CD4-positive, CD25-positive, alpha-beta regulatory T cell (primary cell): ENCODE results near the gene POU4F1. TPM values are rescaled to one million over a fixed set of nuclear protein-coding genes. Genes with fewer than 3 reads are reported as not detected.

Experiments
- ATAC-seq, 2 donors: fragments of 150-1000 bp; cut with Tn5 transposase; one replicate each; pipeline ENCODE4 v1.10.0; 2021; ENCODE audit warnings: low read depth in 2 of 2, moderate number of reproducible peaks in 2 of 2, moderate library complexity in 1 of 2
- DNase-seq, 3 donors: peaks; one replicate each; pipeline versions ENCODE4 v3.0.0 to v3.0.0-alpha.2; 2012 to 2022; ENCODE audit warnings: mixed read lengths in 1 of 3
- H3K27ac ChIP-seq: one replicate; pipeline ENCODE4 v1.7.0; 2013; ENCODE audit warnings: mild to moderate bottlenecking, low read length; ENCODE audit not compliant: insufficient read depth, poor library complexity, severe bottlenecking
- H3K27me3 ChIP-seq: one replicate; pipeline ENCODE4 v1.7.0; 2013; ENCODE audit warnings: low read length; ENCODE audit not compliant: control insufficient read depth, insufficient read depth
- H3K36me3 ChIP-seq: one replicate; pipeline ENCODE4 v1.7.0; 2013; ENCODE audit warnings: mild to moderate bottlenecking, low read length, moderate library complexity; ENCODE audit not compliant: control insufficient read depth, insufficient read depth
- H3K4me1 ChIP-seq: 2 replicates; pipeline ENCODE4 v1.7.0; 2013; ENCODE audit warnings: mild to moderate bottlenecking, low read length; ENCODE audit not compliant: insufficient read depth, control insufficient read depth, poor library complexity, severe bottlenecking
- H3K4me3 ChIP-seq: one replicate; pipeline ENCODE4 v1.7.0; 2013; ENCODE audit warnings: low read depth, mild to moderate bottlenecking, low read length, moderate library complexity
- H3K9me3 ChIP-seq, 2 experiments: 1 replicate in 1 of 2; 2 replicates in 1 of 2; pipeline ENCODE4 v1.7.0; 2013; ENCODE audit warnings: low read length in 2 of 2, mild to moderate bottlenecking in 1 of 2, moderate library complexity in 1 of 2; ENCODE audit not compliant: control insufficient read depth in 2 of 2
- H3K27ac Mint-ChIP-seq, 3 donors: one replicate each; pipeline ENCODE4 v1.8.0; 2020 to 2022; ENCODE audit warnings: mild to moderate bottlenecking in 3 of 3, mixed read lengths in 3 of 3, moderate library complexity in 2 of 3
- H3K27me3 Mint-ChIP-seq: one replicate; pipeline ENCODE4 v1.8.0; 2022; ENCODE audit warnings: mild to moderate bottlenecking, mixed read lengths
- H3K36me3 Mint-ChIP-seq: one replicate; pipeline ENCODE4 v1.8.0; 2020; ENCODE audit warnings: mixed read lengths
- H3K4me1 Mint-ChIP-seq, 4 donors: one replicate each; pipeline ENCODE4 v1.8.0; 2020 to 2022; ENCODE audit warnings: mixed read lengths in 4 of 4, mild to moderate bottlenecking in 1 of 4
- H3K4me3 Mint-ChIP-seq, 4 donors: one replicate each; pipeline ENCODE4 v1.8.0; 2020 to 2022; ENCODE audit warnings: mild to moderate bottlenecking in 4 of 4, mixed read lengths in 4 of 4, moderate library complexity in 3 of 4
- H3K9me3 Mint-ChIP-seq, 7 donors: one replicate each; pipeline ENCODE4 v1.8.0; 2020 to 2022; ENCODE audit warnings: mixed read lengths in 7 of 7, mild to moderate bottlenecking in 3 of 7, moderate library complexity in 2 of 7
- polyA plus RNA-seq, 4 donors: library from polyadenylated mRNA; unstranded; fragments of 300-500 nt; fragmentation: Illumina TruSeq; gene quantifications; one replicate each; pipeline ENCODE4 v1.2.3, GENCODE V29; 2021
- total RNA-seq: library from RNA; stranded (reverse); gene quantifications from one replicate; pipeline ENCODE4 v1.2.3, GENCODE V29; 2022

POU4F1 gene
- total and polyA plus RNA-seq, 5 donors from 2014 or later = 0.22 TPM; not detected in 4

- peaks cover 34% of the 10 kb centered on the region for H3K27me3 ChIP-seq
- Mint-ChIP-seq H3K4me1 (peaks cover 14 to 41% (median 23%) of the 10 kb centered on the region in 4 donors), H3K9me3 (peaks cover 0 to 4% (median 0%) of the 10 kb centered on the region in 7 donors), H3K27ac (no peak overlapping the region), H3K36me3 (peaks cover 14% of the 10 kb centered on the region), H3K4me3 (peak overlapping the region in 3 of 4 donors; percentile 2 to 51 (median 47)), H3K27me3 (peaks cover 70% of the 10 kb centered on the region)
- peaks cover 29% of the 10 kb centered on the region for H3K4me1 ChIP-seq
- ATAC-seq = no peak
- no peaks in the 10 kb centered on the region for H3K9me3 ChIP-seq
- H3K27ac ChIP-seq = no peak overlapping the region
- no peak overlapping the region for H3K4me3 ChIP-seq
- no peak for DNase-seq
- peaks cover 4% of the 10 kb centered on the region for H3K36me3 ChIP-seq
These were observed 7.1 kb upstream of the POU4F1 start for GRCh38 chr13:78610381-78610883.

- H3K4me1 Mint-ChIP-seq = peaks cover 14 to 45% (median 26%) of the 10 kb centered on the region in 4 donors
- H3K4me3 ChIP-seq = no peak overlapping the region
- H3K9me3 ChIP-seq = no peaks in the 10 kb centered on the region
These were observed 6.3 kb upstream of the POU4F1 start for GRCh38 chr13:78609464-78610205.

GRCh38 chr13:78608688-78609463 lies 5.5 kb upstream of the POU4F1 start:
- Mint-ChIP-seq H3K4me3 (peak overlapping the region; percentile 64 to 92 (median 76)), H3K36me3 (no peaks in the 10 kb centered on the region), H3K9me3 (peaks cover 0 to 4% (median under 1%) of the 10 kb centered on the region in 7 donors), H3K27ac (peak overlapping the region in 1 of 3 donors; percentile 32), H3K4me1 (peaks cover 16 to 52% (median 34%) of the 10 kb centered on the region in 4 donors), H3K27me3 (peaks cover 86% of the 10 kb centered on the region)
- no peak overlapping the region for H3K27ac ChIP-seq
- no peaks in the 10 kb centered on the region for H3K9me3 ChIP-seq
- H3K27me3 ChIP-seq = peaks cover 48% of the 10 kb centered on the region
- H3K36me3 ChIP-seq = no peaks in the 10 kb centered on the region
- DNase-seq (no peak), ATAC-seq (no peak)
- peaks cover 33% of the 10 kb centered on the region for H3K4me1 ChIP-seq
- H3K4me3 ChIP-seq = peak overlapping the region; percentile 66

More at GRCh38 chr13:78609464-78610205, 6.3 kb upstream of the POU4F1 start:
- no peak for DNase-seq
- peaks cover 6% of the 10 kb centered on the region for H3K36me3 Mint-ChIP-seq
- peak in 1 of 2 donors; percentile 23 for ATAC-seq
- peak overlapping the region; percentile 64 to 92 (median 76) for H3K4me3 Mint-ChIP-seq
- peaks cover 41% of the 10 kb centered on the region for H3K27me3 ChIP-seq
- no peak overlapping the region for H3K27ac Mint-ChIP-seq
- H3K27me3 Mint-ChIP-seq = peaks cover 78% of the 10 kb centered on the region
- peaks cover 2% of the 10 kb centered on the region for H3K36me3 ChIP-seq
- no peak overlapping the region for H3K27ac ChIP-seq
- H3K9me3 Mint-ChIP-seq = peaks cover 0 to 4% (median 0%) of the 10 kb centered on the region in 7 donors
- H3K4me1 ChIP-seq = peaks cover 29% of the 10 kb centered on the region

- H3K27ac ChIP-seq = no peak overlapping the region
- Mint-ChIP-seq H3K9me3 (peaks cover 0 to 7% (median 2%) of the 10 kb centered on the region in 7 donors), H3K27me3 (peaks cover 89% of the 10 kb centered on the region), H3K4me3 (peak overlapping the region; percentile 57 to 85 (median 62)), H3K27ac (no peak overlapping the region), H3K4me1 (peaks cover 17 to 57% (median 37%) of the 10 kb centered on the region in 4 donors), H3K36me3 (no peaks in the 10 kb centered on the region)
- peaks cover 39% of the 10 kb centered on the region for H3K4me1 ChIP-seq
- peaks cover 49% of the 10 kb centered on the region for H3K27me3 ChIP-seq
- ATAC-seq = no peak
- H3K36me3 ChIP-seq = no peaks in the 10 kb centered on the region
- peak overlapping the region; percentile 66 for H3K4me3 ChIP-seq
- DNase-seq = no peak
- H3K9me3 ChIP-seq = no peaks in the 10 kb centered on the region
These were observed 4.9 kb upstream of the POU4F1 start for GRCh38 chr13:78608252-78608687.

GRCh38 chr13:78607409-78608251 lies 4.3 kb upstream of the POU4F1 start:
- Mint-ChIP-seq H3K27me3 (peaks cover 94% of the 10 kb centered on the region), H3K9me3 (peaks cover 0 to 7% (median 2%) of the 10 kb centered on the region in 7 donors), H3K27ac (no peak overlapping the region), H3K36me3 (no peaks in the 10 kb centered on the region), H3K4me3 (peak overlapping the region in 3 of 4 donors; percentile 57 to 85 (median 64)), H3K4me1 (peaks cover 19 to 60% (median 38%) of the 10 kb centered on the region in 4 donors)
- Histone ChIP-seq H3K4me1 (peaks cover 45% of the 10 kb centered on the region), H3K4me3 (peak overlapping the region; percentile 66), H3K27me3 (peaks cover 51% of the 10 kb centered on the region), H3K27ac (no peak overlapping the region), H3K36me3 (no peaks in the 10 kb centered on the region), H3K9me3 (no peaks in the 10 kb centered on the region)
- DNase-seq = no peak
- ATAC-seq = no peak

GRCh38 chr13:78606471-78607408 lies 3.4 kb upstream of the POU4F1 start:
- Mint-ChIP-seq H3K36me3 (no peaks in the 10 kb centered on the region), H3K9me3 (peaks cover 0 to 7% (median 3%) of the 10 kb centered on the region in 7 donors), H3K4me3 (peak overlapping the region in 2 of 4 donors; percentile 44 to 45), H3K27me3 (peaks cover 92% of the 10 kb centered on the region), H3K4me1 (peaks cover 23 to 65% (median 41%) of the 10 kb centered on the region in 4 donors), H3K27ac (peak overlapping the region in 1 of 3 donors; percentile 26)
- H3K36me3 ChIP-seq = no peaks in the 10 kb centered on the region
- H3K27ac ChIP-seq = no peak overlapping the region
- peaks cover 54% of the 10 kb centered on the region for H3K27me3 ChIP-seq
- no peak for ATAC-seq
- peaks cover 50% of the 10 kb centered on the region for H3K4me1 ChIP-seq
- no peak for DNase-seq
- H3K9me3 ChIP-seq = no peaks in the 10 kb centered on the region
- H3K4me3 ChIP-seq = no peak overlapping the region
